Measurements from ENCODE around the gene GRIA1. TPM values are rescaled to one million over a fixed set of nuclear protein-coding genes. Genes with fewer than 3 reads are reported as not detected.

Gene GRIA1
- total RNA-seq, 1 donor from 2014 or later, result not detected

GRCh38 chr5:153525536-153525935, 35.1 kb downstream of the GRIA1 start:
- Mint-ChIP-seq H3K27ac (no peak overlapping the region), H3K36me3 (ENCODE audit: insufficient read depth) (no peaks in the 10 kb centered on the region), H3K4me3 (ENCODE audit: low read depth) (no peak overlapping the region), H3K27me3 (no peaks in the 10 kb centered on the region), H3K4me1 (ENCODE audit: low read depth) (no peaks in the 10 kb centered on the region), H3K9me3 (ENCODE audit: low read depth) (no peaks in the 10 kb centered on the region)
- TF ChIP-seq CTCF (IDR thresholded peaks at IDR 0.05; ENCODE audit: unreplicated experiment), result no peak
- no peak for DNase-seq (ENCODE audit: low spot score, unreplicated experiment)

GRCh38 chr5:153530357-153531143, 40.1 kb downstream of the GRIA1 start:
- no peaks in the 10 kb centered on the region for H3K9me3 Mint-ChIP-seq (ENCODE audit: low read depth)
- H3K4me3 Mint-ChIP-seq (ENCODE audit: low read depth), result no peak overlapping the region
- no peak overlapping the region for H3K27ac Mint-ChIP-seq
- H3K4me1 Mint-ChIP-seq (ENCODE audit: low read depth), result no peaks in the 10 kb centered on the region
- no peaks in the 10 kb centered on the region for H3K36me3 Mint-ChIP-seq (ENCODE audit: insufficient read depth)
- TF ChIP-seq CTCF (IDR thresholded peaks at IDR 0.05; ENCODE audit: unreplicated experiment), result no peak
- peaks cover 4% of the 10 kb centered on the region for H3K27me3 Mint-ChIP-seq
- DNase-seq (ENCODE audit: low spot score, unreplicated experiment), result no peak

- Mint-ChIP-seq H3K9me3 (ENCODE audit: low read depth) (no peaks in the 10 kb centered on the region), H3K4me3 (ENCODE audit: low read depth) (no peak overlapping the region), H3K27me3 (peaks cover 4% of the 10 kb centered on the region), H3K36me3 (ENCODE audit: insufficient read depth) (no peaks in the 10 kb centered on the region), H3K27ac (no peak overlapping the region), H3K4me1 (ENCODE audit: low read depth) (no peaks in the 10 kb centered on the region)
- no peak for TF ChIP-seq CTCF (IDR thresholded peaks at IDR 0.05; ENCODE audit: unreplicated experiment)
- DNase-seq (ENCODE audit: low spot score, unreplicated experiment), result no peak
These were observed 43.1 kb downstream of the GRIA1 start for GRCh38 chr5:153533546-153533945.

GRCh38 chr5:153534102-153534501, 43.6 kb downstream of the GRIA1 start:
- Mint-ChIP-seq H3K27me3 (peaks cover 4% of the 10 kb centered on the region), H3K4me1 (ENCODE audit: low read depth) (no peaks in the 10 kb centered on the region), H3K27ac (no peak overlapping the region), H3K4me3 (ENCODE audit: low read depth) (no peak overlapping the region), H3K9me3 (ENCODE audit: low read depth) (no peaks in the 10 kb centered on the region), H3K36me3 (ENCODE audit: insufficient read depth) (no peaks in the 10 kb centered on the region)
- no peak for TF ChIP-seq CTCF (IDR thresholded peaks at IDR 0.05; ENCODE audit: unreplicated experiment)
- DNase-seq (ENCODE audit: low spot score, unreplicated experiment), result no peak

- H3K4me1 Mint-ChIP-seq (ENCODE audit: low read depth), result no peaks in the 10 kb centered on the region
- TF ChIP-seq CTCF (IDR thresholded peaks at IDR 0.05; ENCODE audit: unreplicated experiment), result no peak
- no peak for DNase-seq (ENCODE audit: low spot score, unreplicated experiment)
- H3K36me3 Mint-ChIP-seq (ENCODE audit: insufficient read depth), result no peaks in the 10 kb centered on the region
- H3K27ac Mint-ChIP-seq, result no peak overlapping the region
- H3K4me3 Mint-ChIP-seq (ENCODE audit: low read depth), result no peak overlapping the region
- H3K27me3 Mint-ChIP-seq, result peaks cover 3% of the 10 kb centered on the region
- H3K9me3 Mint-ChIP-seq (ENCODE audit: low read depth), result no peaks in the 10 kb centered on the region
These were observed 46.7 kb downstream of the GRIA1 start for GRCh38 chr5:153537207-153537606.
